ENCODE results near the gene MRPS18A.

Gene MRPS18A

DNA sequence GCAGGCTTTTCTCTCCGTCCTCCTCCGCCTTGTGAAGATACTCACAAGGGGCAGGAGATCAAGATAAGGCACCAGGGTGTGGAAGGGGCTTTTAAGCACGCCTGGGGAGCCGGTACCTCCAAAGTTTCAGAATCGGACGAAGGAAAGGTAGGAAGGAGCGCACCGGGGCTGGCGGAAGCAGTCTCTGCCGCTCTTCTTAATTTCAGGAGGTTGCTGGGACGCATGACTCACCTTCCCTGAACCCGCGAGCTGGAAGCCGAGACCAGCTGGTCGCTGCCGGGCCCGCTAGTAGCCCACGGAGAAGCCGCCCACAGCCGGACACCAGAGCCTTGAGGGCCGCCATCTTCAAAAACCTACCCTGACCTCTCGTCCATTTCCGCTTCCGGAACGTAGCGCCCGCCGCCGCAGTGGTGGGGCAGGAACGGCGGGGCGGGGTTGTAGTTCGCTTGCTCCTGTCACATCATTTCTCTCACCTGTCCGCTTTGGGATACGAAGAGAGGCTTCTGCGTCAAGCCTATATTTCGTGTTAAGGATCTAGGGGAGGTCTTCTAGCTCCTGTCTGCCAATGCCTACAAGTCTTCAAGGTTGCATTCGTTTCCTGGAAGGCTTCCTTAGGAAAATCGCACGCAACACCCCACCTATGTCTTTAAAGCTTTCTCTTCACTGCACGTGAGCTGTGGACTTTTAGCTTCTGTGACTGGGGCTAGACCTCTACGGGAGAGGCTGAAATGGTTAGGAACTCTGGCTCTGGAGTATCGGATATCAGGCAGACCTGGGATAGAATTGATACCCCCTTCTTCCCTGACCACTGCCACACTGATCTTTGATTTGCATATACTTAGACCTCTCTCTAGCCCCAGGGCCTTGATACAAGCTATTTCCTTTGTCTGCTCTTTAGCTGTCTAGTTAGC lies at the start of gene MRPS18A:
TSS of gene MRPS18A (minus strand) at position 355 of the 911 bp plus-strand sequence. CDS start at position 343, 12 bp downstream.
- DNase-seq, result peak; percentile 68 to 74

DNA sequence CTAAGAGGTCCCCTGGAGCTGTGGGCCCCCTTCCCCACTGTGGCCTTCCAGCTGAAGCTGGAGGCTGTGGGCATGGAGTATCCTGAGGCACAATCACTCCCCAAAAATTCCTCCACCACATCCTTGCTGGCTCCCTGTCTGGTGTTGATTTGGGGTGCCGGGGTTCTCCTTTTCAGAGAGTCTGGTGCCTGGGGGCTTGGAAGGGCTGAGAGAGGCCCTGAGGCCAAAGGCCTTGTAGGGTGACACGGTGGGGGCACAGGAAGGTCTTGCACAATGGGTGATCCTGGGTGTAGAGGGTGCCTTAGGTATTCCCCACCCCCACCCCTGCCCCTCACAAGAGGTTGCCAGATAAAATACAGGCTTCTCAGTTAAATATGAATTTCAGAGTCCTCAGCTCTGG lies 49.3 kb upstream of the MRPS18A start:
- no peak for DNase-seq

DNA sequence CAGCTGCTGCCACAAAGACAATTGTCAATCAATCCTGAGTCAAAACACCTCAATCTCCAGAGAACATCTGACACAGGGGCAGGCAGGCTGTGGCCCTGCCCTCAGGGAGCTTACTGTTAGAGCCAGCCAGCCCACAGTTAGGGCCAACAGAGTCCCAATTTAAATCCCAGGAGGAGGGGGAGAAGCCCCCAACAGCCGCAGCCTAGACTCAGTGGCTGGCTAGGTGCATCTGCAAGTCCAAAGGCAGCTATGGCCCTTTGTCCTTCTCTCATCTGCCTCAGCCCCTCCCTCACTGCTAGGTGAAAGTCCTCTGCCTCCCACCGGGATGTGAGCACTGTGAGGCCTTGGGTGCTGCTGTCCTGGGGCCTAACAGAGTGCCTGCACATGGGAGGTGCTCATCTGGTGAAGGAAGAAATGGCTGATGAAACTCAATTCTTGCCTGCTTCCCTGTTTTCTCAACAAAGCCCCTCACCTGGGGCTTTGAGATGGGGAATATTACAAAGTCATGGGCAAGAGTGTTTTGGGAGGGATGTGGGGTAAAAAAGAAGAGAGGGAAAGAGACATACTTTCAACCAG lies 48.7 kb upstream of the MRPS18A start:
- no peak for DNase-seq

DNA sequence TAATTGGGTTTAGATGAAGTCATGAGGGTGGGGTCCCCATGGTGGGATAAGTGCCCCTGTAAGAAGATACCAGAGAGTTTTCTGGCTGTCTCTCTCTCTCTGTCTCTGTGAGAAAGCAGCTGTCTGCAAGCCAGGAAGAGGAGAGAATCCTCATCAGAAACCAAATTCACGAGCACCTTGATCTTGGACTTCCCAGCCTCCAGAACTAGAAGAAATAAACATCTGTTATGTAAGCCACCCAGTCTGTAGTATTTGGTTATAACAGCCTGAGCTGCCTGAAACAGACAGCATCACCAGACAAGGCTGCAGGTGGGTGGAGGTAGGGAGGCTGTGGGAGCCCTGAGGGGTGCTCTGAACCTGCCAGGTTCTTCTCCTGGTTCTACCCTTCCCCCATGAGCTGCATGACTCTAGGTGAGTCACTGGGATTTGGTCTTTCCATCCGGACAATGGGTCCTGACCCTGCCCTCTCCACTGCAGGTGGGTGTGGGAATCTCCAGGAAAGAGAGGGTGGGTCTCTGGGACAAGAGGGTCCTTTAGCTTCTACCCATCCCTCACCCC lies 48.1 kb upstream of the MRPS18A start:
- DNase-seq, result no peak

DNA sequence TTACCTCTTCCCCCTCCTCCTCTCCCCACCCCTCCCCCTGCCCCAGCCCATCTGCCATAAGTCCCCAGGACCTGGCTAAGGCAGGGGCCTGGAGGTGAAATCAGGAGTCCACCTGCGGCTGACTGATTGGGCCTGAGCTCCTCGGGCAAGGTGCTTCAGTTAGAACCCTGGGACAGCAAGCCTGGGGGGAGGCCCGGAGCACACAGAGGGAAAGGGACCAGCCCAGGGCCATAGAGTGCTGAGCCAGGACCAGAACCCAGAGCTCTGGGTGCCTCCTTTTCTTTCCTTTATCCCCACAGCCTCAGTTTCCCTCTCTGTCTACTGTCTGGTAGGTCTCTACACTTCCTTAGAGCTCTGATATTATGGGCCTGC lies 46.7 kb upstream of the MRPS18A start:
- DNase-seq, result no peak

DNA sequence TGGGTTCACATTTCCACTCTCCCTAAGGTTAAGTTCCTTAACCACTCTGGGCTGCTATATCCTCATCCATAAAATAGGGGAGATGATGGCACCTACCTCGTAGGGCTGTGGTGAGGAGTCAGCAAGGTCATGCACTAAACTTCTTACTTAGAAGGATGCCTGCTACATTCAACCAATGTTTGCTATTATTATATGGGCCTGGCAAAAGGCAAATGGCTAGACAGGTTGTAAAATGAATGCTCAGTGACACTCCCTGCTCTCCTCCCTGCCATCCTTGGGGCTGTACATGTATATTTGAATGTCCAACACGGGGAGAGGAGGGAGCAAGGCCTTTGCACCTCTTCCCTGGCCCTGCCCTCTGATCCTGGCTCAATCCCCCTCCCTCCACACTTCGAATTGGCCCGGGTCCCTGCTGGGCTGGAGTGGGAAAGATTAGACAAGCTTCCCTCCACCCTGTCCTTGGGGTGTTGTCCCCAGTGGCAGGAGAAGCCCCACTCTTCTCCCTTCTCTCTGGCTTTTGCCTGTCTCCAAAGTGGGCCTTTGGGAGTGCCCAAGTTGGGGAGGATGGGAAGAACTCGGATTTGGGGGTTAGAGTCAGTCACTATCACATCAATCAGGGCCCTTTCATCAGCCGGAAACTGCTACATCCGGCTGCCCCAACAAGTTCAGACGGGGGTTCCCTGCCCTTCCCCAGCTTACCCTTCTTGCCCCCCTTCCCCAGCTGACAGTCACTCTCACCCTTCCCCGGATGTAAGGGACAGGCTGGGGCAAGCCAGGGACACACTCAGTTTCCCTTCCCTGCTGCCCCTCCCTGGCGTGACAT lies 46.1 kb upstream of the MRPS18A start:
- peak in 1 of 2 experiments; percentile 41 for DNase-seq

DNA sequence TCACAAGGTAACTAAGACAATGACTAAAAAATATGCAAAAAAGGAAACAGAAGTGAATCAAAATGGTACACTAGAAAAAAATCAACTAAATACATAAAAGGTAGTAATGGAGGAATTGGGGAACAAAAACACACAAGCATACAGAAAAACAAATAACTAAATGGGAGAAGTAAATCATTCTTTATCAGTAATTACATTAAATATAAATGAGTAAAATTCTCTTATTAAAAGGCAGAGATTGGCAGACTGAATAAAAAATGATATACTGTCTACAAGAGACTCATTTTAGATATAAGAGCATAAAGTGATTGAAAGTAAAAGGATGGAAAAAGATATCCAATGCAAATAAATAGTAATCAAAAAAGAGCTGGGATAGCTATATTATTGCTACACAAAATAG lies 43.0 kb upstream of the MRPS18A start:
- no peak for DNase-seq

DNA sequence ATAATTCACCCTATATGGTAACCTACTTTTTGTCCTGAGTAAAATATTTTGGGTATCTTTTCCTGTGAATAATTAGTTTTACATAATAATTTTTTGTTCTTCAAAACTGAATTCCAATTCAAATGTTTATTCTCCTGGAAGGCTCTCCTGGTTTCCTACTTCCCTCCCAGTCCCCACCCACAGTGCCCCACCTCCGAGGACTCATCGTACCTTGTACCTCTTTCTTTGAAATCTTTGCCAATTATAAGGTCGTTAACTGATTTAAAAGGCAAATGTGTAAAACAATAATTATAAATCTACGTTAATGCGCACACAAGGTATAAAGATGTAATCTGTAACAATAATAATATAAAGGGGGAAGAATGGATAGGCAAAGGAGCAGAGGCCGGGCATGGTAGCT lies 41.9 kb upstream of the MRPS18A start:
- DNase-seq, result no peak

DNA sequence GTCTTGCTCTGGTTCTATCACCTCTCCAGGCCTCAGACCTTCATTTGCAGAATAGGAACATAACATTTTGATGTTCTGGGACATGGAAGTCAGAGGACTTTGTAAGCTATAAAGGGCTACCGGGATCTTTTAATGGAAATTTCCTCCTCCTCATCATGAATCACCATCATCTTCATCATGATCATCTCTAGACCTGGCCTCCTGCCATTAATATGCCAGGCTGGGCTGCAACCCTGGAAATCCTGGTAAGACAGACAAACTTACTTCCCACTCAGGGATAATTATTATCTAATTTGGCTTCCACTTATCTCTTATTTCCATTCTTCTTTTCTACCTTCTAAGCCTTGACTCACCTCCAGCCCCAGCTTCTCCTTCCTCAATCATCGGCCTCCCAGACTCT lies 41.0 kb upstream of the MRPS18A start:
- no peak for DNase-seq

DNA sequence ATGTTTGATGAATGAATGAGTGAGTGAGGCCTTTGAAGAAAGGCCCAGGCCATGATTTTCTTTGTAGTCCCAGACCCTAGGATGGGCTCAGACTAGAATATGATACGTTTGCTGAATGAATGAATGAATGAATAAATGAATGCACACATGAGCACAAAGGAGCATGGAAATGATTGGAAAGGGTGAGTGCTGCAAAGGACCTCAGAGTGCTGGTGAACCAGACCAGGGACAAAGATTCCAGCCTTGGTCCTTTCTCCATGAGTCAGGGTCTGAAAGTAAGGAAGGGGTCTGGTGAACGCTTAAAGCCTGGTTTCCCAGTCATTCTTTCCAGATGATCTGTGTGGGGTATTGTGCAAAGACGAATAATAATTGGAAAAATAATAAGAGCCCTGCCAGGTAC lies 40.0 kb upstream of the MRPS18A start:
- DNase-seq, result no peak

DNA sequence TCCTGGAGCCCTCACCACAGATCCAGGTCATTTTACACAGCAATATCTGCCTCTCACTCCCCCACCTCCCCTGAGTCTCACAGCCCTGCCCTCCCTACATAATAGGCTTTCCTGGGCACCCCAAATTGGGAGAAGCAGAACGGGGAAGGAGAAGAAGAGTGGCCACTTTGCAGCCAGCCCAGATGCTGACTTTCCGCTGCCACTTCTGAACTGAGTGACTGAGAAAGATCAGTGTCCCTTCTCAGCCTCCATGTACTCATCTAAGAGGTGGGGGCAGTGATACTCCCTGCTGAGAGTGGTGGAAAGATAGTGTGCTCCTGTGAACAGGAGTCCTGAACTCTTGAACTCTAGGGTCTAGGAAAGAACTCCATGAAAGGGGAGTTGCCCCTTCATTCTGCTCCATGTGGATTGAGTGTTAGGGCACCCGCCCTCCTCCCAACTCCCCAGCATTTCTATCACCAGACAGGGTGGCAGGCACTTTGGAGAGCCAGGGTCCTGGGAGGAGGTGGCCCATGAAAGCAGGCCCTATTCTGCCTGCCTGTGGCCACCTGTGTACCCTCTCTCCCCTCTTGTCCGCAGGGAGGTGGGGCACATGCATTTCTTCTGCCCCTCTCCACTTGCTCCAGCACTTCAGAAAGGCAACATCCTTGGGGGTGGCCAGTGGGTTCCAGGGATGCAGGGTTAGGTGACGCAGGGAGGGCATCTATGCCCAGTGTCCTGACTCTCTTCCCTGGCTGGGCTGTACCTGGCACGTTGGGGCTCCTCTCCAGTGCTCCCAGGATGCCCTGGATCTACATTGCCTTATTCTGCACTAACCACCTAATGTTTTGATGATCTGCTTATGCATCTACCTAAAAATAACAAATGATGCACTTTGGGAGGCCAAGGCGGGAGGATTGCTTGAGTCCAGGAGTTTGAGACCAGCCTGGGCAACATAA lies 38.3 kb upstream of the MRPS18A start:
- DNase-seq, result no peak

DNA sequence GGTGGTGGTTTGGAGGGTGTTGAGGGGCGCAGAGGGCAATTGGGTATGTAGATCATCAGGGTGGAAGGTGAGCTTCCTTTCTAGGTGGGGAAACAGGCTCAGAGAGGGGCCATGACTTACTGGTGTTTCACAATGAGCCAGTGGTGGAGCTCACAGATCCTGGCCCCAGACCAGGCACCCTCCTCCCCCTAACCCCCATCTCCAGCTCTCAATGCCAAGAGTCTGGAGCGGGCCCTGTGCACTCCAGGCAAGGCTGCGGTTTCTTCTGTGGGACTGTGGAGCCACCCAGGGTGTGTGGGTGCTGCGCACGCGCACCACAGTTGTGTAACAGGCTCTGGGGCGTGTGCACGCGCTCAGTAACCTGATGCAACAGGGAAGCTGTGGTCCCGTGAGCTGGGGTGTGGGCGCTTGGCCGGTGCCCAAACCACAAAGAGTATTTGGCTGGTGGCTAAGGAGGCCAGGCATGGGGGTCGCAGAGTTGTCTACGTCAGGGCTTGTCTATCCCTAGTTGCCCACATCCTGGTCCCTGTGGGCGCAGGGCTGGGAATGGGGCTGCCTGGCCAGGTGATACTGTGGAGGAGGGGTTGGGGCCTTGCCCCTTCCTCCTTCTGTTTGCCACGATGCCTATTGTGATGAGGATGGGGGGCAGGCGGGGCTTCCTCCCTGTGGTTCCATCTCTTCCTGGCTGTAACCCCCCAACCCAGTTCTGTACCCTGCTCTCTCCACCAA lies 37.5 kb upstream of the MRPS18A start:
- DNase-seq, result peak; percentile 64 to 81

DNA sequence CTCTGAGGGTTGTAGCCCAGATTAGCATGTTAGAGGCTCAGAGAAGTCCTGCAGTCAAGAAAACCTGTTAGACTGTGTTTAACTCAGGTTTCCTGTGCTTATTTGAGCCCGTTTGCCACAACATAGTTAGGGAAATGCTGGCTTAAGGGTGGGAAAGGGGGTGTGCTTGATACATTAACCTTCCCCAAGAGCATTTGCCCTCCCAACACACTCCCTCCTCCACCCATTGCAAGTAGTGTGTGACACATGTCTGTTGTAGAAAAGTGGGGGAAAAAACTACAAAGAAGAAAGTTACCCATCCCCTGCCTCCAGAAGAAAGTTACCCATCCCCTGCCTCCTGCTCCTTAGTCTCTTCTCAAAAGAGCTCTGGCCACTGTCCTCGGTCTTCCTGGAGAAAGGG lies 36.8 kb upstream of the MRPS18A start:
- DNase-seq, result no peak

DNA sequence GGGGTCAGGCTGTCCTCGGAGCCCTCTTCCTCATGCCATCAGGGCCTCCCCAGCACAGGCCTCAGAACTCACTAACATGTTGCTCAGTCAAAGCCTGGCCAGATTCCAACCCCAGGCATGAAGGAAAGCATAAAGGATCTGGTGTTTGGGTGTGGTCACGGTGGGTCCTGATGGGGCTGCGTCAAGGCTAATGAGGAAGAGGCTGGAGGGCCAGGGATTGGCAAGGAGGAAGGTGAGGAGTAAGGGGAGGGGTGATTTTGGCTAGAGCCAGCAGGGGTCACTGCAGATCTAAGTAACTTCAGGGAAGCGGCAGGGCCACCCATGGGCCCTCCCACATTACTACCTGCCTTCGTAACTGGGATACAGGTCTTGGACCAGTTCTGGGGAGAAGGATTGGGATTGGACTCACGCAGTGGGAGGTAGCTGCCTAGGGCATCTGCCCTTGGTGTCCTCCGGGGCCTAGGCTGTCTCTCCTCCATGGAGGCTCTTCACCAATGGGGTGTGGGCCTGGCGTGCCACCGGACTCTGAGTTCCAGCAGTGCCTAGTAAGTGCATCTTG lies 36.2 kb upstream of the MRPS18A start:
- DNase-seq, result peak; percentile 65

DNA sequence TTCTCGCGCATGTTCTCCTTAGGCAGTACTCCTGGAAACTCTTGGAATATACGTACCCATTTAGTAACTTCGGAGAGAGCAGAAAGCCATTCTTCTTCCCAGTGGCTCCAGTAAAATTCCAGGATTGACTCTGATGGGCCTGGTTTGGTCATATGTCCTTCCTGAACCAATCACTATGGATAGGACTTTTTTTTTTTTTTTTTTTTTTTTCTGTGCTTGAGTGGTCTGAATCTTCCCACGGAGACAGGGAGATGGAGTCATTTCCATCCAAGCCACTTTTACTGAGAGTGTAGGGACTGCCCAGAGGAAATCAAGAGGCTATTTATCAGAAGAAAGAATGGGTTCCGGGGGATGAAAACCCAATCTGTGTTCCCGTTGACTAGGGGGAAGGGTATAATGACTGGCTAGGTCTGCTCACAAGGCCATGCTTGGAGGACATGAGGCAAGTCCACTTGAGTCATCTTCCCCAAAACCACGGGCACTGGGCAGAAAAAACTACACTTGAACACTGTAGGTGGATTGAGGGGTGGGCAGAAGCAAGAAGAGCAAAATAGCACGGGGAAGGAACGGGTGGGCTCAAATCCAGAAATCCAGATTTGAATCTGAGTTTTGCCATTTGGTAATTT lies 35.4 kb upstream of the MRPS18A start:
- no peak for DNase-seq

DNA sequence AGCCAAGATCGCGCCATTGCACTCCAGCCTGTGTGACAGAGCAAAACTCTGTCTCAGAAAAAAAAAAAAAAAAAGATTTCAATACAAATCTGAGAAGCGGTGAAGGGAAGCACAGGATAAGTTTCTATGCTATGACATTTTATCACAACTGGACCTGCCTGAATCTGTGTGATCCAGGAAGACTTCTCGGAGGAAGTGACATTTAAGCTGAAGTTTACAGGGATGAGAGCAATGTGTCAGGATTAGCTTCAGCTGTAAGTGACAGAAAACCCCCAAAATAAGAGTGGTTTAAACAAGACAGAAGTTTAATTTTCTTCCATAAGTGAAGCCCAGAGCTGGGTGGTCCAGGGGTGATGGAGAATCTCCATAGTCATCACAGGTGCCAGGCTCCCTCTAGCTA lies 33.4 kb upstream of the MRPS18A start:
- no peak for DNase-seq

DNA sequence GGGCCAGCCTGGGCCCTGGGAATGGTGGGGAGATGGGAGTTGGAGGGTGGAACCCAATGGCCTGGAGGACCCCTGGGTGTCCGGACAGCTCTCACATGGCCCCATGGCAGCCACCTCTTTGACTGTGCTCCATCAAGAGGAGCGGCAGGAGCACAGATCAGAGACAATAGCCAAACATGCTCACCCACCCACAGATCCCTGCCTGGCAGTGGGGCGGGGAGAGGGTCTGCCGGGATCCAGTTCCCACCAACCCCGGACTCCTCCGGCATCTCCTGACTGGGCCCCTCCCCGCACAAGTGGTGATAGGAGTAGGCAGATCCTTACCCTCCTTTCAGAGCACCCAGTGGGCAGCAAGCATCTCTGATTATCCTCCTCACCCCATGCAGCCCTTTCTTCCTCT lies 31.9 kb upstream of the MRPS18A start:
- DNase-seq, result no peak

DNA sequence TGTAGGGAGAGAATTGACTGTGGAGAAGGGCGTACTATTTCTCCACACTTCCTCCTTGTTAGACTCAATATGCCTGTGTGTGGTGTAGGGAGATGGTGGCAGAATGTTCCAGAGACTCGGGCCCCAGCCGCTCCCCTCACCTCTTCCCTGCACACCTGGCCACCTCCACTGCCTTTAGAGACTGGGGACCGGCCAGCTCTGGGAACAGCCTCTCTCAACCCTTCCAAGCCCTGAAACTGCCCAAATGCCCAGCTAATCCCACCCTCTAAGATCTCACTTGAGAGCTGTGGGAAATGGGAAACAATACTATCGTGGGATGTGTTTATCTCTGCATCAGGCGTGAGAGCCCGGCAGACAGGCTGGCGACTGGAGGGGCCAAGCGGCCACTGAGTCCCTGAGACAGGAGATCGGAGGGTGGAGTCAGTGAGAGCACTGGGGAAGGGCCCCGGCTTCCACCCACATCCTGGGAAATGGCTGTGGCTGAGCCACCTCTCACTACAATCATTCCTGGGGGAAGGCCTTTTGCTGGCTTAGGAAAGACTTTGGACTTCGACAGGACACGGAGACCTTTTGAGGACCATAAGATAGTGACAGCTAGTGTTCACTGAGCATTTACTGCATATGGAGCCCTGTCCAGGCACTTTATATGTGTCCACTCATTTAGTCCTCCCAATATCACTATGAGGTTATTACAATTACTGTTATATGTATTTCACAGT lies 31.0 kb upstream of the MRPS18A start:
- no peak for DNase-seq

DNA sequence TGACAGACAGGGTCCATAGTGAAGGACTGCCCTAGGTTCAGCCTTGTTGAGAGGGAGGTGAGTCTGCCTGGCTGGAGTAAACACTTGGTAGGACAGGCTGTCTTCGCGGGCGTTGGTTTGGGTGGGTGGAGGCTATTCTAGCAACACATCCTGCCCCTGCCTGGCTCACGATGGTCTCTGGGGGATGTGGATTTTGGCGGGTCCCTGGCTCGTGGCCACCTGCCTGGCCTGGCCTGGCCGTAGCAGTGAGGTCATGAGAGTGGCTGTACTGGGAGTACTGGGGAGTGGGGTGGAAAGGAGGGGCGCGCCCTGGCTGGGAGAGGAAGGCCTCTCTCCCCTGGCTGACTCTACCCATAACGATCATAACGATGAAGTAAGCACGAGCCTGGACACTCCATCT lies 30.2 kb upstream of the MRPS18A start:
- DNase-seq, result no peak

DNA sequence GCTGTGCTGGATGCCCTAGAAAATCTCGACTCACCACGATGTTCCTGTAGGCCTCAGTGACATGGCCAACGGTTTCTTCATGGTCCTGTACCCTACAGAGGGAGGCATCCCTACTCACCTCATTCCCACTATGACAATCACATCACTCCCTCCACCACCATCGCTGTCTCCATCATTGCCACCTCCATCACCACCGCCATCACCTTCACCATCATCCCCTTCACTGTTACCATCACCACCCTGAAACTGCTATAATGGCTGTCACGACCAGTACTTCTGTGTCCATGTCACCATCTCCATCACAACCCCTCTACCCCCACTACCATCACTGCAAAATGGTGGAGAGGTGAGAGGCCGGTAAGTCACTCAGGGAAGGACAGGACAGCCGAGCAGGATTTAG lies 29.8 kb upstream of the MRPS18A start:
- DNase-seq, result no peak

Data from stimulated activated CD4-positive, alpha-beta T cell treated with anti-CD3 and anti-CD28 coated beads, Interleukin-4, amount 100 ng/mL, for 4 hours (primary cell).